KMS-11 (cell line): ENCODE data around the gene GADD45A.

Experiments
- H2AFZ ChIP-seq: fragments of 200-600 bp; sonication (generic); 2 replicates; pipeline ENCODE4 v1.6.1; 2016; ENCODE audit warnings: antibody characterized with exemption, mixed run types, low read depth
- H3K27ac ChIP-seq: fragments of 200-600 bp; sonication (generic); 2 replicates; pipeline ENCODE4 v1.6.1; 2016; ENCODE audit warnings: mild to moderate bottlenecking, mixed run types
- H3K27me3 ChIP-seq: fragments of 200-600 bp; sonication (generic); 2 replicates; pipeline ENCODE4 v1.6.1; 2017; ENCODE audit warnings: mild to moderate bottlenecking, low read depth, mixed run types, moderate library complexity; ENCODE audit not compliant: insufficient read depth
- H3K36me3 ChIP-seq: fragments of 200-600 bp; sonication (generic); 2 replicates; pipeline ENCODE4 v1.6.1; 2017; ENCODE audit warnings: mild to moderate bottlenecking, mixed run types; ENCODE audit not compliant: insufficient read depth
- H3K4me1 ChIP-seq: fragments of 200-600 bp; sonication (generic); 2 replicates; pipeline ENCODE4 v1.6.1; 2016; ENCODE audit warnings: mild to moderate bottlenecking, low read depth, mixed run types; ENCODE audit not compliant: poor library complexity, severe bottlenecking
- H3K4me2 ChIP-seq: fragments of 200-600 bp; sonication (generic); 2 replicates; pipeline ENCODE4 v1.7.0; 2016; ENCODE audit warnings: mild to moderate bottlenecking, mixed run types
- H3K4me3 ChIP-seq: fragments of 200-600 bp; sonication (generic); IDR thresholded peaks from 2 replicates; pipeline ENCODE4 v1.6.1; 2017; ENCODE audit warnings: low read depth, low read length, mixed read lengths; ENCODE audit not compliant: insufficient read depth
- H3K79me2 ChIP-seq: fragments of 200-600 bp; sonication (generic); 2 replicates; pipeline ENCODE4 v1.6.1; 2016; ENCODE audit warnings: low read depth, mixed run types; ENCODE audit not compliant: insufficient read depth
- H3K9ac ChIP-seq: fragments of 200-600 bp; sonication (generic); 2 replicates; pipeline ENCODE4 v1.6.1; 2016; ENCODE audit warnings: mild to moderate bottlenecking, mixed run types
- H4K20me1 ChIP-seq: fragments of 200-600 bp; sonication (generic); 2 replicates; pipeline ENCODE4 v1.6.1; 2016; ENCODE audit warnings: mild to moderate bottlenecking, mixed run types; ENCODE audit not compliant: insufficient read depth
- TF ChIP-seq, protein P1 (sequence below): fragments of 200-600 bp; sonication (generic); conservative IDR thresholded peaks from 2 replicates; pipeline ENCODE4 v1.6.1; 2017; ENCODE audit warnings: low read depth, mild to moderate bottlenecking, antibody characterized with exemption, low read length, moderate library complexity, mixed read lengths

GADD45A gene

GRCh38 chr1:67708606-67709005 is 23.6 kb downstream of the GADD45A start:
- no peak overlapping the region for H3K4me2 ChIP-seq
- no peaks in the 10 kb centered on the region for H3K36me3 ChIP-seq
- no peak overlapping the region for H3K4me3 ChIP-seq
- no peaks in the 10 kb centered on the region for H3K27me3 ChIP-seq
- H3K79me2 ChIP-seq = no peaks in the 10 kb centered on the region
- H2AFZ ChIP-seq = no peak overlapping the region
- H4K20me1 ChIP-seq = no peaks in the 10 kb centered on the region
- peaks cover 7% of the 10 kb centered on the region for H3K4me1 ChIP-seq
- no peak overlapping the region for H3K9ac ChIP-seq
- TF ChIP-seq, protein P1, sequence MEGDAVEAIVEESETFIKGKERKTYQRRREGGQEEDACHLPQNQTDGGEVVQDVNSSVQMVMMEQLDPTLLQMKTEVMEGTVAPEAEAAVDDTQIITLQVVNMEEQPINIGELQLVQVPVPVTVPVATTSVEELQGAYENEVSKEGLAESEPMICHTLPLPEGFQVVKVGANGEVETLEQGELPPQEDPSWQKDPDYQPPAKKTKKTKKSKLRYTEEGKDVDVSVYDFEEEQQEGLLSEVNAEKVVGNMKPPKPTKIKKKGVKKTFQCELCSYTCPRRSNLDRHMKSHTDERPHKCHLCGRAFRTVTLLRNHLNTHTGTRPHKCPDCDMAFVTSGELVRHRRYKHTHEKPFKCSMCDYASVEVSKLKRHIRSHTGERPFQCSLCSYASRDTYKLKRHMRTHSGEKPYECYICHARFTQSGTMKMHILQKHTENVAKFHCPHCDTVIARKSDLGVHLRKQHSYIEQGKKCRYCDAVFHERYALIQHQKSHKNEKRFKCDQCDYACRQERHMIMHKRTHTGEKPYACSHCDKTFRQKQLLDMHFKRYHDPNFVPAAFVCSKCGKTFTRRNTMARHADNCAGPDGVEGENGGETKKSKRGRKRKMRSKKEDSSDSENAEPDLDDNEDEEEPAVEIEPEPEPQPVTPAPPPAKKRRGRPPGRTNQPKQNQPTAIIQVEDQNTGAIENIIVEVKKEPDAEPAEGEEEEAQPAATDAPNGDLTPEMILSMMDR = no peak
- no peak overlapping the region for H3K27ac ChIP-seq

DNA sequence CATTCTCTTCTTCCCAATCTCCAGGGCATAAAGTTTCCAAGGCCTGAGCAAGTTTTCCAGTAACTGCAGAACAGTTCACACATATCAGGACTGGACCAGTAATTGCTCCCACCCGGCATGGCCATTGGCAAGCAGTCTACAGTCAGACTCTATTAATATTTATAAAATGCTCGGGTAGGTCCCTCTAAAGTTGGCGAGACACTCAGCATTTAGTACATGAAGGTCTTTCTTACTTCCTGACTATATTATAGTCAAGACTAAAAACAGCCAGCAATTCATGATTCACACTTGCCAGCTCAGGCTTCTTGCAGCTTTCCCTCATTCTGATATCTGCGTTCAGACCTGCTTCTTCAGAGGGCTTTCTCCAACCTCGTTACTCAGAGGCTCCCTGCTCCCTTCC is 25.4 kb downstream of the GADD45A start:
- no peak overlapping the region for H3K27ac ChIP-seq
- no peaks in the 10 kb centered on the region for H3K79me2 ChIP-seq
- H2AFZ ChIP-seq = no peak overlapping the region
- H3K4me3 ChIP-seq = no peak overlapping the region
- no peaks in the 10 kb centered on the region for H4K20me1 ChIP-seq
- H3K4me2 ChIP-seq = no peak overlapping the region
- H3K4me1 ChIP-seq = peaks cover 16% of the 10 kb centered on the region
- H3K36me3 ChIP-seq = no peaks in the 10 kb centered on the region
- H3K9ac ChIP-seq = no peak overlapping the region
- TF ChIP-seq, protein P1 = no peak
- H3K27me3 ChIP-seq = no peaks in the 10 kb centered on the region

- Histone ChIP-seq H4K20me1 (no peaks in the 10 kb centered on the region), H2AFZ (no peak overlapping the region), H3K27ac (no peak overlapping the region), H3K36me3 (no peaks in the 10 kb centered on the region), H3K79me2 (no peaks in the 10 kb centered on the region), H3K4me2 (no peak overlapping the region), H3K9ac (no peak overlapping the region), H3K27me3 (no peaks in the 10 kb centered on the region), H3K4me1 (peaks cover 16% of the 10 kb centered on the region), H3K4me3 (no peak overlapping the region)
- TF ChIP-seq, protein P1 = no peak
Measured at GRCh38 chr1:67711158-67711854, 26.3 kb downstream of the GADD45A start.

- no peaks in the 10 kb centered on the region for H3K27me3 ChIP-seq
- H3K4me3 ChIP-seq = no peak overlapping the region
- no peak overlapping the region for H3K9ac ChIP-seq
- H2AFZ ChIP-seq = no peak overlapping the region
- peaks cover 16% of the 10 kb centered on the region for H3K4me1 ChIP-seq
- H3K4me2 ChIP-seq = no peak overlapping the region
- TF ChIP-seq, protein P1 = no peak
- no peaks in the 10 kb centered on the region for H4K20me1 ChIP-seq
- no peak overlapping the region for H3K27ac ChIP-seq
- H3K79me2 ChIP-seq = no peaks in the 10 kb centered on the region
- no peaks in the 10 kb centered on the region for H3K36me3 ChIP-seq
Measured at GRCh38 chr1:67711855-67712212, 26.8 kb downstream of the GADD45A start.
